Esophagus squamous epithelium (tissue), 4 donors: ENCODE results near the gene GP2.

ENCODE experiments used
- CTCF ChIP-seq, 6 experiments: fragments of 450-650 bp in 4 of 6; fragments of 200-600 bp in 2 of 6; sonication (generic) in 2 of 6; IDR thresholded peaks; one replicate each; pipeline ENCODE4 v1.5.1; 2016 to 2019; ENCODE audit warnings: antibody characterized with exemption in 6 of 6, mild to moderate bottlenecking in 4 of 6, moderate library complexity in 4 of 6
- POLR2A ChIP-seq, 4 donors: fragments of 450-650 bp; IDR thresholded peaks; one replicate each; pipeline ENCODE4 v1.6.1; 2017; ENCODE audit warnings: antibody characterized with exemption in 4 of 4, mild to moderate bottlenecking in 4 of 4, moderate library complexity in 3 of 4

GRCh38 chr16:20263138-20263855 is 64.0 kb downstream of the GP2 start:
- TF ChIP-seq CTCF (IDR thresholded peaks at IDR 0.05) (no peak), POLR2A (IDR thresholded peaks at IDR 0.05) (no peak)
